ENCODE results near the gene GNPAT. TPM values are rescaled to one million over a fixed set of nuclear protein-coding genes. Genes with fewer than 3 reads are reported as not detected.

The GNPAT gene
- total and polyA plus RNA-seq, 2 of the 4 experiments (the other 2 are of a cell fraction), result 17.2 to 36.0 TPM

- Histone ChIP-seq H3K4me3 (ENCODE audit: insufficient read depth, low read depth, low read length) (no peak overlapping the region), H3K56ac (ENCODE audit: extremely low read depth, insufficient read depth, low read length) (no peak overlapping the region), H4K20me1 (ENCODE audit: insufficient read depth, low read length) (no peaks in the 10 kb centered on the region), H3K4ac (ENCODE audit: low read depth, low read length) (no peak overlapping the region), H2BK15ac (ENCODE audit: low read depth, low read length) (no peak overlapping the region), H3K14ac (replicated peaks; ENCODE audit: low read depth, low read length) (no peak overlapping the region), H3K9ac (ENCODE audit: low read depth, low read length) (no peak overlapping the region), H2BK20ac (ENCODE audit: low read depth, low read length) (no peak overlapping the region), H3K9me1 (ENCODE audit: insufficient read depth, low read length) (peaks cover 5% of the 10 kb centered on the region; the same call in 1 of the 2 replicates), H2AK9ac (replicated peaks; ENCODE audit: low read depth, low read length, poor library complexity) (no peak overlapping the region), H3K27me3 (ENCODE audit: control insufficient read depth, insufficient read depth, low read length) (no peaks in the 10 kb centered on the region), H4K8ac (ENCODE audit: low read depth in 2 of 2, low read length in 2 of 2) (no peak overlapping the region), H4K91ac (ENCODE audit: insufficient read depth, low read depth, low read length) (no peak overlapping the region), H2BK120ac (ENCODE audit: low read depth, low read length) (no peak overlapping the region), H3K4me1 (ENCODE audit: control insufficient read depth, insufficient read depth, low read length) (no peaks in the 10 kb centered on the region), H2BK5ac (ENCODE audit: low read depth, low read length, poor library complexity, severe bottlenecking) (no peak overlapping the region), H3K9me3 (ENCODE audit: control insufficient read depth, insufficient read depth, low read length) (no peaks in the 10 kb centered on the region), H3K23ac (ENCODE audit: low read depth, low read length) (peak overlapping the region; percentile 44; the same call in 1 of the 2 replicates), H2AFZ (replicated peaks; ENCODE audit: low read length, poor library complexity) (no peak overlapping the region), H3K36me3 (ENCODE audit: control insufficient read depth, insufficient read depth, low read length) (peaks cover 5% of the 10 kb centered on the region), H3K18ac (ENCODE audit: low read depth, low read length) (no peak overlapping the region), H2AK5ac (ENCODE audit: low read depth, low read length) (no peak overlapping the region), H3K27ac (ENCODE audit: insufficient read depth, low read length) (no peak overlapping the region), H3K79me1 (ENCODE audit: low read depth in 1 of 2, low read length in 2 of 2) (peaks cover 38 to 55% of the 10 kb centered on the region in 2 experiments), H4K5ac (ENCODE audit: low read depth, low read length) (no peak overlapping the region), H3K4me2 (ENCODE audit: low read depth, low read length) (peak overlapping the region; percentile 85)
- in situ Hi-C loops (cut with MboI; ENCODE audit: low sequenced_read_pairs) (no loop called here), intact Hi-C loops (cut with micrococcal nuclease) (loop anchor here (5.0 kb wide), 1 partner anchor 180 kb away; the partner anchor contains the start of gene EGLN1), dilution Hi-C loops (cut with HindIII; ENCODE audit: low sequenced_read_pairs, unreplicated experiment) (no loop called here)
- ChIA-PET CTCF (interaction anchor here (0.7 to 1.1 kb wide), 2 partner anchors 19 to 305 kb away, joined by 3 read pairs; no protein-coding TSS in a partner anchor), POLR2A (ENCODE audit: unreplicated experiment) (no interaction called here)
- DNase-seq (peak; percentile 34), ATAC-seq (ENCODE audit: low read depth) (no peak)
- no CpG with 5 or more reads among the region's 5 CpGs for WGBS, 2 experiments (ENCODE audit: extremely low coverage in 2 of 2, insufficient read length in 1 of 2)
- no TSS peak for BruUV-seq (replicated peaks)
- TF ChIP-seq NFE2L2 (IDR thresholded peaks at IDR 0.05; ENCODE audit: low read depth, low read length), result no peak
- peak; percentile 62; the same call in 1 of the 2 replicates for TF ChIP-seq CEBPB (IDR thresholded peaks at IDR 0.05; ENCODE audit: low read depth, low read length)
Measured at GRCh38 chr1:231242516-231243198, 1.6 kb downstream of the GNPAT start.
